GM21423 (cell line): ENCODE data around the gene GATA6.

ENCODE experiments used
- ATAC-seq: cut with Tn5 transposase; IDR thresholded peaks from one replicate; pipeline ENCODE4 v1.9.1; 2021; ENCODE audit warnings: mild to moderate bottlenecking, moderate library complexity; ENCODE audit not compliant: unreplicated experiment

The GATA6 gene

DNA sequence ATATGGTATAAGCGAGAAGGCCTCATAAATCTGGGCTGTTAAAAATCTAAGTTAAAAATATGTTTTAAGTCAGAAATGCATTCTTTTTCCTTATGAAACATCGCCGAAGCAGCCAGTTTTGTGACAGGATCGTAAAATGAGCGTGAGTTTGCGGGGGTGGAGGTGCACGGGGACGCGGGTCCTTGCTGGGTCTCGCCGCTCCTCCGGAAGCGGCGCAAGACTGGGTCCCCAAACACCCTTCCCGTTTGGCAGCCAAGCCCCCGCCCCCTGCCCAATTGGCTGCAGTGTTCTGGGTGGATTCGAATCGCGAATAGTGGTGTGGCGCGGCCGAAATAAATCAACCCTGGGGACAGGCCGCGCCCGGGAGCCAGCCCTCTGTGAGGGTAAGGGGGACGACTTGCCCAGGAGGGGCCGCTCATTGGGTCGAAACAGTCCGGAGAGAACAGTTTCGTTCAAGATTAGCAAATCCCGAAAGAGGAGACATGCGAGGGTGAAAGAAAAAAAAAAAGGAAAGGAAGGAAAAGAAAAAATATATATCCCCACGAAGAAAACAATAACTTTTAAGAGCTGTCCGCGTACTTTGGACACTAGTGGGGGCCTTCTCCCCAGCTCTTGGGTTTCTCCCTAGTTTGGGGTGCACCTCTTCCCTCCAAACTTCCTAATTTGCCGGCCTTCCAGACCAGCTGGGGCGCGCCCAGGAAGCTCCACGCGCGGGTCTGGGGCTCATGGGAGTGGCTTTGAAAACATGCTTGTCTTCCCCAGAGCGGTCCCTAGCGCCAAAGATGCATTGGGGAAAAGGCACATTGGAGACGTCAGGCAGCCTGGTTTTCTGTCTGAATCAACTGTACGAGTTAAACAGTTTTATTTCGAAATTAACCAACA, 3.1 kb upstream of the GATA6 start:
- ATAC-seq = no peak

DNA sequence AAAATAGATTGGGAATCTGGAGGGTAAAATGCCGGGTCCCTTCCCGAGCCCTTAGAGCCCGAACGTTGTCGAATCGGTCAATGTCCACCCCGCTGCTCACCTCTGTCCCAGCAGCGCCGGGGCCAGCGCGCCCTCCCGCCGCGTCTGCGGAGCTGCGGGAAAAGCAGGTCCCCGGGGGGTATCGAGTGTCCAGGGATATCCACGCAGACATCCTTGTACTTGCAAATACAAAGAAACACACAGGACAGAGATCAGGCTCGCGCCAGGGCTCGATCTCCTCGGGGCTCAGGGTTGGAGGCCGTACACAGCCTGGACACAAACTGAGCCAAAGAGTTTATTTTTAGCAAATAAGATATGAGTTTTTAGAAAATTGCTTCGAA, 2.3 kb upstream of the GATA6 start:
- no peak for ATAC-seq

DNA sequence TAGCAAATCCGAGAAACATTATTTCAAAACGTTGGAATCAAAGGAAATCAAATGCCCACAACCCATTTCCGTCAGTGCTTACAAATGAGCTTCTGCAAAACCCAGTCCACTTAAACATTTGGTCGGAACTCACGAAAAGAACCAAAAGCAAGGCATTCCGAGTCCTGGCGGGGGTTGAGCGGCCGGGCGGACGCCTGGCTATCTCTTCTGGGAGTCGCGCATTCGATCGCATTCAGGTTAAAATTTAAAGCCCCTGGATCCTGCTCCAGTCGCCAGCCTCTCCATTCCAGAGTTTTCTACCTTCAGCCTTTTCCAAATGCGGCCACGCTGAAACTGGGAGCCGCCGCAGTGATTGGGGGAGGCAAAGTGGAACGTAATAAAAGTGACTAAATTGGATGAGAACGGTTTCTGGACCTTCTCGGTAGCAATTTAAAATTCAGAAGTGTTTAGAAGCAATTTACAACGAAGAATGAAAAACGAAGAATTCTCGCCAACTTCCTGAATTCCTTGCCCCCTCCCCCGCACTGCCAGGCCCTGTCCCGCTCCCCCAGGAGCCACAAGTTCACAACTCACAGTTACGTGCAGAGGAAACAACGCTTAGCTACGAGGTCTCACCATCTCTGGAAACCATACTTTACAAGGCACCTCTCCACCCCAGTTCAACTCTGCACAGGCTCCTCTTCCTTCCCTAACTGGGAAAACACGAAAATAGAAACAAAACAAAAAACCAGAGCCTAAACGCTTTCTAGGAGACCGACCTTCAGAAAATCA, 1.7 kb upstream of the GATA6 start:
- ATAC-seq = no peak

DNA sequence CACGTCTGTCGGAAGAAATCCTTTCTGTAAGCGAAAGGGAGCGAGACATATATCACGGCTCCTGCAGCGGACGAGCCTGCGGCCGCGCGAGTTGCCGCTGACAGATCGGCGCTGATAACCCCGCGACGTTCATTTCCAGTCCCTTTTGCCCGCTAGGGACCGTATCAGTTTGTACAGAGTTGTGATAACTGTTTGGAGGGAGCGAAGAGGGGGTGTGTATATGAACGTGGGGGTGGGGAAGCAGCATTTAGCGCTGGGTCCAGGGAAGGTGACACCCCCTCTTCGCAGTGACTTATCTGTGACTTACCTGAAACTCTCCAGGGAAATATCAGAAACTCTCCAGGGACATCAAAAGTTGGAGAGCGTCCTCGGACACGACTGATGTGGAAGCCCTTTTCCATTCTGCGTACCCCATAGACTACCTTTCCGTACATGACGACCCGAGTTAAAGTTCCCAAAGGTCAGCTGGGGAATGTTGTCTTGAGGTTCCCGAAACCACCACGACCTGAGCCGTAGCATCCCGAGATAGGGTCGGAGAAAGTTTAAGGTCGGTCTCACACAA, 948 bp upstream of the GATA6 start:
- no peak for ATAC-seq

DNA sequence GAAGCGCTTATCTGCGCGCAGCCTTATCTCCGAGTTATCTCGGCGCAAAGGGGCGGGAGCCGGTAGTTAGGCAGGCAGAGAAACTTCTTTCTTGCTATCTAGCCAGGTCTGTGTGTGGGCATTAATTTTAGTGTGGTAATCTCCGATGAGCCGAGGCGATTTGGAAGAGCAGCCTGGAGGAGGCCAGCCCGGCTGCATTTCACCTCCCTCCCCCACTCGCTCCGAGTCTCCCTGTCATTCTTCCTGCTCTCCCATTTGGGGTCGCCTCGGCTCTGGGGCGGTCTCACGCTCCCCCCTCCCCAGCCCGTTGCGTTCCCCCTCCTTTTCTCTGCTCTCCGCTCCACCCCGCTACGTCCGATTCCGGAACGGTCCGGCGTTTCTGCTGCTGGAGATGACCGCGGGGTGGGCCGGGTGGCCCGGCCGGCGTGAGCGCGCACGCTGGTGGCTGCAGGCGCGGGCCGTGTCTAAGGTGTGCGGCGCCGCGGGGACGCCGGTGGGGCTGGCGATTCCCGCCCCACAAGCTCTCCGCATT, 566 bp downstream of the GATA6 start:
- no peak for ATAC-seq

DNA sequence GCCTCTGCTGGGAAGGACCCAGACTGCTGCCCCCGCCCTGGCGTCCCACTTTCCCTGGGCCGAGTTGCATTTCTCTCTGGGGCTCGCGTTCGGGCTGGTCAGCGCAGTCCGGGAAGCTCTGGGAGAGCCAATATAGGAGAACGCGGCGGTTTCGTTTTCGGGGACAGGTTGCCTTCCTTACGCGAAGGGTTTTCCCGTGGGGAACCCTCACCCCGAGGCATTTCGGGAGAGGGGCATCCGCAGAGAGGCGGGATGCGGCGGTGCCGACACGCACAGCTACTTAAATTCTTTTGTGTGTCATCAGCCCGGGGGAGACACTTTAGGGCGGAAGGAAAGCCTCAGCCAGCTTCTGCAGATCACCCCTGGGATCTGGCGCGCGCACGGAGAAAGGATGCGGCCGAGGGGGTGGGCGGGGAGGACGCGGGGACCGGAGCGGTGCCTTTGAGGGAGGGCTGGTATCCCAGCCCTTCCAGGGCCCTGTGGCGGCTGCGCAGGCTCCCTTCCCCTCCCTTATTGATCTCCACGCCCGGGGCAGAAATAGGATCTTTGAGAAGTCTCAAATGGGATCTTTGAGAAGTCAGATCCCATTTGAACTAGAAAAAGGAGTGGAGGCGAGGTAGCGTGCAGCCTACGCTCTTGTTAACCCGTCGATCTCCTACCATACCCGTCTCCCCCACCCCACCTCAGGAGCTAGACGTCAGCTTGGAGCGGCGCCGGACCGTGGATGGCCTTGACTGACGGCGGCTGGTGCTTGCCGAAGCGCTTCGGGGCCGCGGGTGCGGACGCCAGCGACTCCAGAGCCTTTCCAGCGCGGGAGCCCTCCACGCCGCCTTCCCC, 1.2 kb downstream of the GATA6 start:
- no peak for ATAC-seq

DNA sequence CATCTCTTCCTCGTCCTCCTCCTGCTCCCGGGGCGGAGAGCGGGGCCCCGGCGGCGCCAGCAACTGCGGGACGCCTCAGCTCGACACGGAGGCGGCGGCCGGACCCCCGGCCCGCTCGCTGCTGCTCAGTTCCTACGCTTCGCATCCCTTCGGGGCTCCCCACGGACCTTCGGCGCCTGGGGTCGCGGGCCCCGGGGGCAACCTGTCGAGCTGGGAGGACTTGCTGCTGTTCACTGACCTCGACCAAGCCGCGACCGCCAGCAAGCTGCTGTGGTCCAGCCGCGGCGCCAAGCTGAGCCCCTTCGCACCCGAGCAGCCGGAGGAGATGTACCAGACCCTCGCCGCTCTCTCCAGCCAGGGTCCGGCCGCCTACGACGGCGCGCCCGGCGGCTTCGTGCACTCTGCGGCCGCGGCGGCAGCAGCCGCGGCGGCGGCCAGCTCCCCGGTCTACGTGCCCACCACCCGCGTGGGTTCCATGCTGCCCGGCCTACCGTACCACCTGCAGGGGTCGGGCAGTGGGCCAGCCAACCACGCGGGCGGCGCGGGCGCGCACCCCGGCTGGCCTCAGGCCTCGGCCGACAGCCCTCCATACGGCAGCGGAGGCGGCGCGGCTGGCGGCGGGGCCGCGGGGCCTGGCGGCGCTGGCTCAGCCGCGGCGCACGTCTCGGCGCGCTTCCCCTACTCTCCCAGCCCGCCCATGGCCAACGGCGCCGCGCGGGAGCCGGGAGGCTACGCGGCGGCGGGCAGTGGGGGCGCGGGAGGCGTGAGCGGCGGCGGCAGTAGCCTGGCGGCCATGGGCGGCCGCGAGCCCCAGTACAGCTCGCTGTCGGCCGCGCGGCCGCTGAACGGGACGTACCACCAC, 2.1 kb downstream of the GATA6 start:
- ATAC-seq = no peak

DNA sequence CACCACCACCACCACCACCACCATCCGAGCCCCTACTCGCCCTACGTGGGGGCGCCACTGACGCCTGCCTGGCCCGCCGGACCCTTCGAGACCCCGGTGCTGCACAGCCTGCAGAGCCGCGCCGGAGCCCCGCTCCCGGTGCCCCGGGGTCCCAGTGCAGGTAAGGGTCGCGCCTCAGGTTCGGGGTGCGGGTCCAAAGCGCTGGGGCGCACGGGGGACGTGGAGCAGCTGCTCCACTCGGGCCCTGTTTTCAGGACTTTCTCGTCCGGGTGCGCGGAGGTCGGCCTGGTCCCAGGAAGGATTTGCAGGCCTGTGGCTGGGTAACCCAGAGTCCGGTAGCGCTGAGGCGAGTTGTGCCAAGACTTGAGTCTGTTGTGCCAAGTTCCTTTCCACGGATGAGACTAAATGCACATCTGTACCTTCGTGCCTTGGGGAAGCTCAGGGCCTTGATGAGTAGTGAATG, 2.8 kb downstream of the GATA6 start:
- ATAC-seq = no peak

DNA sequence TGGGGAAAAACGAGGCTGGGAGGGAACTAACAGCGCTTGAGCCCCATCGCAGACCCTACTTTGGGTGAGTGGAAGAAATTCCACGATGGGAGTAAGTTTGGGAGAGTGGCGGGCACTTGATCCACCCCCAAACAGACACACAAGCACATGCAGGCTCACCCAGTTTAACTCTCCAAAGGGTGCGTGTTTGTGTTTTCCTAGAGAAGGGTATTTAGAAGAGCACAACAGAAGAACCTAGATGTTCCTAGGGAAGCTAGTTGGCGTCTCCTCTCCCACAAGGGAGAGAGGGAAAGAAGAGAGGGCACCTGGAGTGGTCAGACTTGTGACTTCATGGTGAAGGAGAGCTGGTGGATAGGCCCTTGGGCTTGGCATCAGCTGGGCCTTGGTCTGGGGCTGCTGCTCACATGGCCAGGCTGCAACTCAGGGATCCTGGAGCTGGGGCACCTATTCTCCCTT, 3.2 kb downstream of the GATA6 start:
- no peak for ATAC-seq

DNA sequence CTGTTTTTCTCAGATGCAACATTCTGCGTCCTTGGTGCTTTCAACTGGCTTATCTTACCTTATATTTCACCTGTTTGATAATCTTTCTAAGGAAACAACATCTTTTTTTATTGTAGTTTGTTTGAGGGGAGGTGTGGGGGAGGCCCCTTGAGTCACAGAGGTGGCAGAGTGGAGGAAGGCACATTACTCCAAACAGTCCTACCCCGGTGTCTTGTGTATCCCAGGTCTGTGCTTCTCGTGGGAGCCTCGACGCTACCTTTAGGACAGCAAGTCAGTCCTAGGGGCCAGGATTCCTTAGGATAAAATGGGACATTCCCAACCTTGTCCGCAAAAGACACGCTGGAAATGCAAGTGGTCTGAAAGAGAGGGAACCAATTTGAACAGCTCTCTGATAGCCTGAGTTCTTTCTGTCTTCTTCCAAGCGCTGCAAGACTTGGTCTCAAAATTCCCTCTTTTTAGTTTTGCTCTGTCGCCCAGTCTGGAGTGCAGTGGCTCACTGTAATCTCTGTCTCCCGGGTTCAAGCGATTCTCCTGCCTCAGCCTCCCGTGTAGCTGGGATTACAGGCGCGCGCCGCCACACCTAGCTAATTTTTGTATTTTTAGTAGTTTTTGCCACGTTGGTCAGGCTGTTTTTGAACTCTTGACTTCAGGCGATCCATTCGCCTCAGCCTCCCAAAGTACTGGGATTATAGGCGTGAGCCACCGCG, 4.0 kb downstream of the GATA6 start:
- ATAC-seq = no peak

DNA sequence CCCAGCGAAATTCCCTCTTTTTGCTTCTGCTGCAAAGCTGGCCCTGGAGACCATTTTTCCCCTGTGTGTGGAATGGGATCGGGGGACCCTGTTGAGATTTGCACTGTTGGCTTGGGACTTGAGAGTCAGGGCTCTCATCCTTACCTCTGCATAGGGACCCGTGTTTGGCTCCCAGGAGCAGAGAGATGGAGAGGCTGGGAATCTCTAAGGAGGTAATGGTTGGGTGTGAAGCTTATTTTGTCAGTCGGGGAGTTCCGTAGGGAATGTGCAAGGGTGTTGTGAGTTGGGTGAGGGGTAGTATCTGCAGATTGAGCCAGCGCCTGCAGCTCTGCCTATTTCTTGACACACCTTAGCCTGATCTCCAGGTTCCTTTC, 4.5 kb downstream of the GATA6 start:
- no peak for ATAC-seq

DNA sequence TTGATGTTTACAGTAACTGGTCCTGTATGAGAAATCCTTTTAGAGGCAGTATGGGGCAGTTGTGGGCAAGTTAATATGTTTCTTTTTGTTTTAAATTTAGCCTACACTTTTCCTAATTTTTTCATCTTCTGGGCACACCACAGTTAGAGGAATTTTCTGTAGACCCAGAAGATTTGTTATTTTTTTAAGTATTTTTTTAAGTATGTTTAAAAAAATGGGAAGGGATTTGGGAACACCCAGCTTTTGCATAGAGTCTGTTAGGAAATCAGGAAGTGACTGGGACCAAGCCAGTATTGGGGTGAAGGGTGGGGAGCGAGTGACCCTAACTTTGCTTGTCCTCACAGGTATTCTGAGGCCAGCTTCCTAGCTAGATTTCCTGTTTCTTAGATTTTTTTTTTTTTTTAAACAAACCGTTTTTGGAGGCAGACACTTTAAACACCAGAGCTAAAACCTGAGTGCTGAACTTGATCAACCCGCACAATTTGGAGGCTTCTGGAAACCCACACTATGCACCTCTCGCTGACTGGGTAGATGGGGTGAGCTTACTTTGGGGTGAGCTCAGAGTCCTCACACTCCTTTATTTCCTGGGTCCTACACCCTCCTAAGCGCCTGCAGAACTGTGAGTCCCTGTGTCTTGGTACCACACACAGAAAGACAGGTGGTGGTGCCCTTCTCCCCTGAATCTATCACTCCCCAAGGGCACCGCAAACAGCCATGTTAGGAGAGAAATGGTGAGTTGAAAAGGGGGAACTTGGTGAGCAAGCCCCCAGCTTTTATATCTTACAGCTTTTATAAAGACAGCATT, 5.2 kb downstream of the GATA6 start:
- no peak for ATAC-seq

DNA sequence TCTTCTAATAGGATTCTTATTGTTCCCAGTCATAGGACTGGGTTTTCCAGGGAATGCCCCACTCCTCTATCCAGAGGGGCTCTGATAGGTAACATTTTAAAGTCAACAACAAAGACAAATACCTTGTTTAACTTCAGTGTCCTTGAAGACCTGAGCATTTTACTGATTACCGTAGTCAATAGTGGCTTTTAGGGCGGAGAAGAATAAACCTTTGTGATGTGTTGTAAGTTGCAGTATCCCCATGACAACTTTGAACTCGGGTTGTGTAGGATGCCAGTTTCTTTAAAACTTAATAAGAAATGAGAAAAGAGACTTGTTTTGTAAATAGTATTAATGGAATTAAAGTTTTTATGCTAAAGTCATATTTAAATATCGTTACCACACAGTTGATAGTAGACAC, 6.0 kb downstream of the GATA6 start:
- ATAC-seq = no peak

DNA sequence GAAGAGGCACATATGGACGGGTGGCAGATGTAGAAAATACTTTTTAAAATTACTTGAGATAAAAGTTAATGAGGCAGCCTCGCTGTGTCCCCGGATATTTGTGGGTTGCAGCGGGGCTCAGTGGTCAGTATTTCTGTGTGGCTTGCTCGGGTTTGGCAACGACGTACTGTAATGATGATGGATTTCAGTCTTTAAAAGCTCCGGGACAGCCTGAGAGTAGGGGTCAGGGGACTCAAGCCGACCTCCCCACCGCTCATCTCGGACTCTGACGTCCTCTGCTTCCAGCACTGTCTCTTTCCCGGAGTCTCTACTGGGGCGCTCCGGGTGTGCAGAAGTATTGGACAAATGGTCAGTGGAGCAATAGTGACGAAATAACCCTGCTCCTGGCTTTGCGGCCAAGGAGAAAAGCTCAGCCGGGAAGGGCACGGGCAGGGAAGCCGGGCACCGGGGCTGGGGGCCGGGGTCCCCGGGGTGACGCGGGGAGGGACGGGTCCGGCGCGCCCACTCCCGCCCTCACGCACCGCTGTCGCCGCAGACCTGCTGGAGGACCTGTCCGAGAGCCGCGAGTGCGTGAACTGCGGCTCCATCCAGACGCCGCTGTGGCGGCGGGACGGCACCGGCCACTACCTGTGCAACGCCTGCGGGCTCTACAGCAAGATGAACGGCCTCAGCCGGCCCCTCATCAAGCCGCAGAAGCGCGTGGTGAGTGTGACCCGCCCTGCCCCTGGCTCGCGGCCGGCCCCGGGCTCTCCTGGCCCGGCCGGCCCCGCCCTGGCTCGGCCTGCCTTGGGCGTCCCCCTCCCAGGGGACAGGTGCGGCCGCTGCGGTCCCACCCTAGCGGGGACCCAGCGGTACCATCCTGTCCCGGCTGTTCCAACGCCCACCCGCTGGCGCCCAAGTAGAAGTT, 7.3 kb downstream of the GATA6 start:
- no peak for ATAC-seq

DNA sequence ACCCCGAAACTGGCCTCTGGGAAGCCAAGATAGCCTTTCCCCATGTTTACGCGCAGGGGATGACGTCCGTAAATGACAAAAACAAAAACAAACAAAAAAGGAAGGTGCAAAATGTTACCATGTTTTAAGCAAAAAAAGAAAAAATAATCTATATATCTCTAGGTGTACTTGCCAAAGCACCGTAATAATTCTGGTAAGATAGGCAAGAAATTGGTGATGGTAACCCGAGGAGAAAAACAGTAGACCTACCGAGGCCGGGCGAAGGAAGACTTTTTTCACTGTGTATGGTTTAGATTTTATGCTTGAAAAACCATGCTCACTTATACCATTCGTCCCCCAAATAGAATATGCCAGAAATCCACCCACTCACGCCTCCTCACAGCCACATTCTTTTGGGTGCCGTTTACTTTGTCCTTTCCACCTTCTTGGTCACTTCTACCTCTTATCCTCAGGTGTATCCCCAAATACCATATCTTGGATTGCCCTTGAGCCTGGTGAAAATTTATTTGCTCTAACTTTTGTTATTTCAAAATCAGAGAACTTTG, 8.0 kb downstream of the GATA6 start:
- no peak for ATAC-seq

DNA sequence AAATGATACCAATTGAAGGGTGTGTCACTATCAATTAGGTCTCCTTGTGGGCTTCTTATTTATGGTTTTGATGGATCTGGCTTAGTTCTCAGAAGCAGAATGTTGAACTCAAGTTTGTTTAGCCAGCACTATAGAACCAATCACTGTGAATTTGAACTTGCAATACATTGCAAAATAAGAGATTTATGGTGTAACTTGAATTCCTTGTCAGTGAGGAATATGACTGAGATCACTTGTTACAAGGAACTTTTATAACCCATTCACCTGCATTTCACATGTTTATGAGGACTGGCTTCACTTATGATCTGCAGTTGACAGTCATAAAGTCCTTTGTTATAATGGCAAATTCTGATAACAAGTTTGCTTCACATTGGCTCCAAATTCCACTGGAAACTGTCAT, 9.8 kb downstream of the GATA6 start:
- ATAC-seq = no peak

DNA sequence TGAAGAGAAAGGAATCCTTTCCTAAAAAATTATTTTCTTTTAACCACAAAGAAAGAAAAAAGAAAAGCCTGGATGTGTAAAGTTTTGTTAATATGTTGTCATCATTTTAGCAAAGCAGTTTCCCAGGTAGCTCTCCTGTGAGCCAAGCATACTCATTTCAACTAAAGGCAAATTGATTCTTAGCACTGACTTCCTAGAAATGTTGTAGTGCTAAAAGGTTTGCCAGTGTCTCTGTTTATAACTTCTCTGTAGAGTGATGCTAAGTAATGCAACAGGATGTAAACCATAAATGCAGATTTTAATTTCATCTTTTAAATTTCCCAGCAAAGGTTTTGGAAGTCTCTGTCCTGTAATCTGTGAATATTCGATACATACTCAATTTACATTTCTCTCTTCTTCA, 10.2 kb downstream of the GATA6 start:
- ATAC-seq = no peak
